K562 (cell line): Measurements from ENCODE around the gene ZFP36. TPM values are rescaled to one million over a fixed set of nuclear protein-coding genes. Genes with fewer than 3 reads are reported as not detected.
A peak's percentile ranks its signal among the peaks of the same experiment; 100 is the strongest.

Experiments
- ATAC-seq: fragments of 200-7000 bp; cut with Tn5 transposase; 3 replicates; pipeline ENCODE4 v1.9.1; 2020; ENCODE audit warnings: moderate library complexity
- BruUV-seq: library from RNA; stranded (reverse); fragments of 400-500 nt; replicated peaks from 2 replicates; lab custom pipeline; 2021; lab: Mats Ljungman, UMichigan
- CTCF ChIA-PET: fragments of 300-600 bp; formaldehyde crosslinking; extraction: SDS; loops from one replicate; lab custom pipeline; 2021; ENCODE audit warnings: low intra/inter-chr PET ratio; lab: Yijun Ruan, JAX
- POLR2A ChIA-PET: fragments of 300-600, 350-650 bp; sonication (Branson Sonifier 250); formaldehyde crosslinking; extraction: SDS; loops from one replicate; lab custom pipeline; 2021; ENCODE audit warnings: antibody characterized with exemption, inconsistent platforms; lab: Yijun Ruan, JAX
- DNase-seq, 4 experiments: peaks; one replicate each; pipeline versions ENCODE4 v3.0.0 to v3.0.0-alpha.2; 2011 to 2018; ENCODE audit warnings: low spot score in 3 of 4, mixed read lengths in 3 of 4; ENCODE audit errors: extremely low read depth in 1 of 4
- FAIRE-seq: peaks from 2 replicates; lab custom pipeline; 2011; peaks lifted over from hg19 to GRCh38; lab: Jason Lieb, UNC
- H2AFZ ChIP-seq: 2 replicates; pipeline ENCODE4 v1.6.0; 2011; ENCODE audit warnings: low read depth, low read length, control low read depth, inconsistent platforms
- H3K27ac ChIP-seq: fragments of 200-600 bp; 3 replicates; pipeline ENCODE4 v1.8.0; 2011; ENCODE audit warnings: low read depth, mild to moderate bottlenecking, control low read depth, inconsistent platforms, low read length, moderate library complexity, mixed read lengths; ENCODE audit errors: extremely low read depth
- H3K27me3 ChIP-seq, 2 experiments: fragments of 300-600 bp in 1 of 2; 2 replicates in 1 of 2; 3 replicates in 1 of 2; pipeline versions ENCODE4 v1.6.0 to v1.8.0; 2011; ENCODE audit warnings: inconsistent platforms in 2 of 2, low read length in 2 of 2, mild to moderate bottlenecking in 1 of 2, mixed read lengths in 1 of 2, moderate library complexity in 1 of 2; ENCODE audit not compliant: control insufficient read depth in 2 of 2, insufficient read depth in 2 of 2
- H3K36me3 ChIP-seq: fragments of 300-600 bp; 3 replicates; pipeline ENCODE4 v1.8.0; 2011; ENCODE audit warnings: mild to moderate bottlenecking, low read length, inconsistent platforms; ENCODE audit not compliant: control insufficient read depth, insufficient read depth
- H3K4me1 ChIP-seq, 2 experiments: fragments of 200-600 bp in 1 of 2; replicated peaks in 1 of 2; 2 replicates in 1 of 2; 3 replicates in 1 of 2; pipeline versions ENCODE4 v1.5.1 to v1.8.0; 2011; ENCODE audit warnings: inconsistent platforms in 2 of 2, low read length in 2 of 2, mild to moderate bottlenecking in 1 of 2, mixed read lengths in 1 of 2, moderate library complexity in 1 of 2; ENCODE audit not compliant: control insufficient read depth in 2 of 2, insufficient read depth in 2 of 2
- H3K4me2 ChIP-seq: 2 replicates; pipeline ENCODE4 v1.6.1; 2011; ENCODE audit warnings: low read length, control low read depth, inconsistent platforms, mixed read lengths; ENCODE audit not compliant: insufficient read depth
- H3K4me3 ChIP-seq: fragments of 200-600 bp; sonication (generic), shearing (Covaris generic); 2 replicates; pipeline ENCODE4 v1.5.1; 2016; ENCODE audit warnings: control low read depth, inconsistent platforms
- H3K79me2 ChIP-seq: fragments of 200-600 bp; 3 replicates; pipeline ENCODE4 v1.8.0; 2011; ENCODE audit warnings: low read length, inconsistent platforms; ENCODE audit not compliant: control insufficient read depth, insufficient read depth
- H3K9ac ChIP-seq, 2 experiments: 2 replicates each; pipeline versions ENCODE4 v1.6.0 to v1.6.1; 2011; ENCODE audit warnings: low read depth in 2 of 2, low read length in 2 of 2, control low read depth in 1 of 2, inconsistent platforms in 1 of 2, mild to moderate bottlenecking in 1 of 2, mixed read lengths in 1 of 2; ENCODE audit not compliant: insufficient read depth in 1 of 2
- H3K9me1 ChIP-seq: one replicate; pipeline ENCODE4 v1.6.0; 2011; ENCODE audit warnings: inconsistent platforms, mild to moderate bottlenecking, low read length, moderate library complexity; ENCODE audit not compliant: control insufficient read depth, insufficient read depth
- H3K9me3 ChIP-seq: replicated peaks from 2 replicates; pipeline ENCODE4 v1.5.1; 2011; ENCODE audit warnings: low read depth, low read length, inconsistent platforms; ENCODE audit not compliant: control insufficient read depth, insufficient read depth
- H4K20me1 ChIP-seq: replicated peaks from 2 replicates; pipeline ENCODE4 v1.6.1; 2011; ENCODE audit warnings: low read length, inconsistent platforms, mixed read lengths; ENCODE audit not compliant: control insufficient read depth, insufficient read depth
- BACH1 ChIP-seq: fragments of 200-800 bp; sonication (Bioruptor generic); IDR thresholded peaks from 2 replicates; pipeline ENCODE4 v1.6.1; 2016; ENCODE audit warnings: missing genetic modification characterization, missing compliant biosample characterization
- CTBP1 ChIP-seq: fragments of 450-650 bp; IDR thresholded peaks from 2 replicates; pipeline ENCODE4 v1.6.1; 2016; ENCODE audit warnings: borderline replicate concordance
- PKNOX1 ChIP-seq: fragments of 450-650 bp; IDR thresholded peaks from 2 replicates; pipeline ENCODE4 v1.6.1; 2016
- RBBP5 ChIP-seq: fragments of 200-600 bp; sonication (generic); IDR thresholded peaks from 2 replicates; pipeline ENCODE4 v1.6.1; 2012; ENCODE audit warnings: borderline replicate concordance, mild to moderate bottlenecking, low read length, control low read depth, inconsistent platforms; ENCODE audit not compliant: insufficient read depth, poor library complexity, severe bottlenecking
- RHOXF2B ChIP-seq: fragments of 250-450 bp; sonication (Bioruptor Pico); conservative IDR thresholded peaks from 2 replicates; pipeline ENCODE4 v1.5.1; 2021
- SUPT5H ChIP-seq: fragments of 450-650 bp; IDR thresholded peaks from 2 replicates; pipeline ENCODE4 v1.6.1; 2016
- TBP ChIP-seq: optimal IDR thresholded peaks from 2 replicates; pipeline ENCODE3; 2011; ENCODE audit warnings: low read depth, low read length, improper control_type of control experiment
- TRIM24 ChIP-seq, 2 experiments: fragments of 450-650 bp; IDR thresholded peaks; 2 replicates each; pipeline ENCODE4 v1.6.1; 2016
- ZMIZ1 ChIP-seq, 2 experiments: fragments of 150-350 bp in 1 of 2; IDR thresholded peaks; 2 replicates each; pipeline ENCODE4 v1.6.1; 2012 to 2016; ENCODE audit warnings: low read depth in 2 of 2, low read length in 2 of 2, mild to moderate bottlenecking in 1 of 2, moderate library complexity in 1 of 2
- ZNF133 ChIP-seq: fragments of 250-450 bp; sonication (Bioruptor Pico); IDR thresholded peaks from 2 replicates; pipeline ENCODE4 v1.4.0; 2020; ENCODE audit warnings: mild to moderate bottlenecking
- ZNF140 ChIP-seq: fragments of 250-450 bp; sonication (Bioruptor Pico); IDR thresholded peaks from 2 replicates; pipeline ENCODE4 v1.8.0; 2021; ENCODE audit warnings: moderate library complexity, mild to moderate bottlenecking, inconsistent platforms
- ZNF644 ChIP-seq: fragments of 200-800 bp; sonication (Bioruptor generic); IDR thresholded peaks from 2 replicates; pipeline ENCODE4 v1.6.1; 2016; ENCODE audit warnings: low read depth, missing genetic modification characterization, missing compliant biosample characterization
- WGBS: fragments of 100-300 bp; shearing (Covaris generic); methylation state at CpG from one replicate; pipeline ENCODE4 v1.1.6; 2016; ENCODE audit warnings: low coverage, mixed read lengths; ENCODE audit not compliant: insufficient coverage; ENCODE audit errors: missing lambda C conversion rate; 5-methylcytosine and 5-hydroxymethylcytosine counted together
- in situ Hi-C: fragments of 300-500 bp; cut with MboI; formaldehyde crosslinking; loops from 4 replicates; pipeline ENCODE4 v1.15.0; 2018; ENCODE audit warnings: inconsistent platforms, mixed read lengths
- intact Hi-C: fragments of 100-400 bp; cut with micrococcal nuclease; formaldehyde crosslinking; loops from 2 replicates; pipeline ENCODE4 v1.14.2; 2022
- polyA plus RNA-seq, 8 experiments: library from polyadenylated mRNA; depleted of rRNA in 4 of 8; stranded (reverse) in 5 of 8; unstranded in 3 of 8; fragments of >200 nt; fragmentation: Nextera tagmentation in 2 of 8; fragmentation: Illumina TruSeq in 1 of 8; extraction: Ambion mirVana in 2 of 8; extraction: Trizol in 1 of 8; gene quantifications; 2 replicates each; pipeline versions ENCODE4 v1.2.1 to v1.2.3, GENCODE V29; 2011 to 2014; ENCODE audit warnings: inconsistent platforms in 1 of 8, missing spikeins in 1 of 8
- total RNA-seq, 7 experiments: library from RNA; depleted of rRNA in 6 of 7; stranded (reverse); fragments of >200 nt in 6 of 7; fragmentation: Illumina TruSeq in 2 of 7; extraction: Trizol in 2 of 7; gene quantifications; 2 replicates each; pipeline versions ENCODE4 v1.2.1 to v1.2.3, GENCODE V29; 2011 to 2021; ENCODE audit warnings: low replicate concordance in 1 of 7
- TF ChIP-seq, protein P1 (sequence below): sonication (generic); formaldehyde crosslinking; IDR thresholded peaks from 2 replicates; pipeline ENCODE4 v1.8.1; 2023; ENCODE audit warnings: mild to moderate bottlenecking, missing genetic modification reagents
- TF ChIP-seq, protein P2 (sequence below): sonication (generic); formaldehyde crosslinking; IDR thresholded peaks from 2 replicates; pipeline ENCODE4 v1.8.1; 2023; ENCODE audit warnings: mild to moderate bottlenecking, missing genetic modification reagents, moderate library complexity

Gene ZFP36
- total and polyA plus RNA-seq, 9 of the 15 experiments (the other 6 are each of a cell fraction or from before 2014, with no cell fraction given) = 1.0 to 20.1 (median 3.5) TPM

- H3K9ac ChIP-seq = no peak overlapping the region
- WGBS = 27% methylated on average over 5 of the region's 5 CpGs
- DNase-seq (no peak), FAIRE-seq (no peak), ATAC-seq (no peak)
- no TSS peak for BruUV-seq
- CTCF ChIA-PET = no interaction called here
- no peaks in the 10 kb centered on the region for H3K27me3 ChIP-seq
- no peaks in the 10 kb centered on the region for H4K20me1 ChIP-seq
- H3K79me2 ChIP-seq = no peaks in the 10 kb centered on the region
- POLR2A ChIA-PET = interaction anchor here (9.1 kb wide), 1 partner anchor 7 kb away, joined by 141 read pairs; the partner anchor contains the start of gene RPS16
- in situ Hi-C loops = no loop called here
- H2AFZ ChIP-seq = no peak overlapping the region
- H3K27ac ChIP-seq = no peak overlapping the region
- H3K4me3 ChIP-seq = no peak overlapping the region
- H3K36me3 ChIP-seq = peaks cover 18% of the 10 kb centered on the region; the same call in 1 of the 3 replicates
- peaks cover 7 to 21% of the 10 kb centered on the region in 2 experiments for H3K4me1 ChIP-seq
- intact Hi-C loops = no loop called here
- H3K4me2 ChIP-seq = no peak overlapping the region
- H3K9me1 ChIP-seq = no peaks in the 10 kb centered on the region
- H3K9me3 ChIP-seq = no peaks in the 10 kb centered on the region
- TF ChIP-seq ZMIZ1 (IDR thresholded peaks at IDR 0.05; ENCODE audit: low read depth in 2 of 2, low read length in 2 of 2) (no peak), ZNF644 (tag) (no peak), BACH1 (no peak), SUPT5H (0 out of 2 replicates have a peak, but pooled peaks have one; percentile 17), TBP (no peak), ZNF140 (CRISPR knock-in tag) (no peak), RHOXF2B (CRISPR knock-in tag) (no peak), CTBP1 (no peak), PKNOX1 (no peak), RBBP5 (no peak), ZNF133 (no peak), TRIM24 (IDR thresholded peaks at IDR 0.05) (no peak)
- TF ChIP-seq, protein P1, sequence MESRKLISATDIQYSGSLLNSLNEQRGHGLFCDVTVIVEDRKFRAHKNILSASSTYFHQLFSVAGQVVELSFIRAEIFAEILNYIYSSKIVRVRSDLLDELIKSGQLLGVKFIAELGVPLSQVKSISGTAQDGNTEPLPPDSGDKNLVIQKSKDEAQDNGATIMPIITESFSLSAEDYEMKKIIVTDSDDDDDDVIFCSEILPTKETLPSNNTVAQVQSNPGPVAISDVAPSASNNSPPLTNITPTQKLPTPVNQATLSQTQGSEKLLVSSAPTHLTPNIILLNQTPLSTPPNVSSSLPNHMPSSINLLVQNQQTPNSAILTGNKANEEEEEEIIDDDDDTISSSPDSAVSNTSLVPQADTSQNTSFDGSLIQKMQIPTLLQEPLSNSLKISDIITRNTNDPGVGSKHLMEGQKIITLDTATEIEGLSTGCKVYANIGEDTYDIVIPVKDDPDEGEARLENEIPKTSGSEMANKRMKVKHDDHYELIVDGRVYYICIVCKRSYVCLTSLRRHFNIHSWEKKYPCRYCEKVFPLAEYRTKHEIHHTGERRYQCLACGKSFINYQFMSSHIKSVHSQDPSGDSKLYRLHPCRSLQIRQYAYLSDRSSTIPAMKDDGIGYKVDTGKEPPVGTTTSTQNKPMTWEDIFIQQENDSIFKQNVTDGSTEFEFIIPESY (CRISPR knock-in tag) = no peak
- TF ChIP-seq, protein P2, sequence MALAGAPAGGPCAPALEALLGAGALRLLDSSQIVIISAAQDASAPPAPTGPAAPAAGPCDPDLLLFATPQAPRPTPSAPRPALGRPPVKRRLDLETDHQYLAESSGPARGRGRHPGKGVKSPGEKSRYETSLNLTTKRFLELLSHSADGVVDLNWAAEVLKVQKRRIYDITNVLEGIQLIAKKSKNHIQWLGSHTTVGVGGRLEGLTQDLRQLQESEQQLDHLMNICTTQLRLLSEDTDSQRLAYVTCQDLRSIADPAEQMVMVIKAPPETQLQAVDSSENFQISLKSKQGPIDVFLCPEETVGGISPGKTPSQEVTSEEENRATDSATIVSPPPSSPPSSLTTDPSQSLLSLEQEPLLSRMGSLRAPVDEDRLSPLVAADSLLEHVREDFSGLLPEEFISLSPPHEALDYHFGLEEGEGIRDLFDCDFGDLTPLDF = no peak
Observed at GRCh38 chr19:39426170-39426569, 19.5 kb downstream of the ZFP36 start.
